ENCODE data around the gene AKT1. TPM values are rescaled to one million over a fixed set of nuclear protein-coding genes. Genes with fewer than 3 reads are reported as not detected.
A peak's percentile ranks its signal among the peaks of the same experiment; 100 is the strongest.

The AKT1 gene
- total RNA-seq, 4 donors from 2014 or later: 134 to 283 (median 143) TPM

DNA sequence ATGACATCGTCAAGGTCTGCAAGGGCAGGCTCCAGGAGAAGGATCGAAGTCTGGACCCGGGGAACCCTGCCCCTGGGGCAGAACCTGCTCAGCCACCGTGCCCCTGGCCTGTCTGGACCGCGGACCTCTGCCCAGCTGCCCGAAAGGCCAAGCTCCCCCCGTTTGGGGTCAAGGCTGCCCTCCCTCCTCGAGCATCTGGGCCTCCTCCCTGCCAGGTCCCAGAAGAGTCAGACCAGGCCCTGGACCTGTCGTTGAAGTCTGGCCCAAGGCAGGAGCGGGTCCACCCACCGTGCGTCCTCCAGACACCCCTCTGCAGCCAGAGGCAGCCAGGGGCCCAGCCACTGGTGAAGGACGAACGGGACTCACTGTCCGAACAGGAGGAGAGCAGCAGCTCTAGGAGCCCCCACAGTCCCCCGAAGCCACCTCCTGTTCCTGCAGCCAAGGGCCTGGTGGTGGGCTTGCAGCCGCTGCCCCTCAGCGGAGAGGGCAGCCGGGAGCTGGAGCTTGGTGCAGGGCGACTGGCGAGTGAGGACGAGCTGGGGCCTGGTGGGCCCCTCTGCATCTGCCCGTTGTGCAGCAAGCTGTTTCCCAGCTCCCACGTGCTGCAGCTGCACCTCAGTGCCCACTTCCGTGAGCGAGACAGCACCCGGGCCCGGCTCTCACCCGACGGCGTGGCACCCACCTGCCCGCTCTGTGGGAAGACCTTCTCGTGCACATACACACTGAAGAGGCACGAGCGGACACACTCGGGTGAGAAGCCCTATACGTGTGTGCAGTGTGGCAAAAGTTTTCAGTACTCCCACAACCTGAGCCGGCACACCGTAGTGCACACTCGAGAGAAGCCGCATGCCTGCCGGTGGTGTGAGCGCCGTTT is 6.2 kb upstream of the AKT1 start:
- Histone ChIP-seq H3K27me3 (no peaks in the 10 kb centered on the region), H3K9me3 (no peaks in the 10 kb centered on the region), H3K27ac (peak overlapping the region in 3 of 4 donors; percentile 89 to 98 (median 91)), H3K4me1 (peaks cover 0 to 84% (median 18%) of the 10 kb centered on the region in 3 donors), H3K4me3 (peak overlapping the region; percentile 61 to 68), H3K36me3 (no peaks in the 10 kb centered on the region)
- no peak for ATAC-seq
- 93% methylated on average over 3 of the region's 45 CpGs; no CpG with 5 or more reads in 1 of the 2 donors for WGBS, 2 donors (ENCODE audit: low coverage in 1 of 2)
- TF ChIP-seq POLR2A (IDR thresholded peaks at IDR 0.05) (no peak), POLR2AphosphoS5 (IDR thresholded peaks at IDR 0.05) (no peak), EP300 (IDR thresholded peaks at IDR 0.05) (no peak)
- TF ChIP-seq, protein P1, sequence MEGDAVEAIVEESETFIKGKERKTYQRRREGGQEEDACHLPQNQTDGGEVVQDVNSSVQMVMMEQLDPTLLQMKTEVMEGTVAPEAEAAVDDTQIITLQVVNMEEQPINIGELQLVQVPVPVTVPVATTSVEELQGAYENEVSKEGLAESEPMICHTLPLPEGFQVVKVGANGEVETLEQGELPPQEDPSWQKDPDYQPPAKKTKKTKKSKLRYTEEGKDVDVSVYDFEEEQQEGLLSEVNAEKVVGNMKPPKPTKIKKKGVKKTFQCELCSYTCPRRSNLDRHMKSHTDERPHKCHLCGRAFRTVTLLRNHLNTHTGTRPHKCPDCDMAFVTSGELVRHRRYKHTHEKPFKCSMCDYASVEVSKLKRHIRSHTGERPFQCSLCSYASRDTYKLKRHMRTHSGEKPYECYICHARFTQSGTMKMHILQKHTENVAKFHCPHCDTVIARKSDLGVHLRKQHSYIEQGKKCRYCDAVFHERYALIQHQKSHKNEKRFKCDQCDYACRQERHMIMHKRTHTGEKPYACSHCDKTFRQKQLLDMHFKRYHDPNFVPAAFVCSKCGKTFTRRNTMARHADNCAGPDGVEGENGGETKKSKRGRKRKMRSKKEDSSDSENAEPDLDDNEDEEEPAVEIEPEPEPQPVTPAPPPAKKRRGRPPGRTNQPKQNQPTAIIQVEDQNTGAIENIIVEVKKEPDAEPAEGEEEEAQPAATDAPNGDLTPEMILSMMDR (IDR thresholded peaks at IDR 0.05): no peak

DNA sequence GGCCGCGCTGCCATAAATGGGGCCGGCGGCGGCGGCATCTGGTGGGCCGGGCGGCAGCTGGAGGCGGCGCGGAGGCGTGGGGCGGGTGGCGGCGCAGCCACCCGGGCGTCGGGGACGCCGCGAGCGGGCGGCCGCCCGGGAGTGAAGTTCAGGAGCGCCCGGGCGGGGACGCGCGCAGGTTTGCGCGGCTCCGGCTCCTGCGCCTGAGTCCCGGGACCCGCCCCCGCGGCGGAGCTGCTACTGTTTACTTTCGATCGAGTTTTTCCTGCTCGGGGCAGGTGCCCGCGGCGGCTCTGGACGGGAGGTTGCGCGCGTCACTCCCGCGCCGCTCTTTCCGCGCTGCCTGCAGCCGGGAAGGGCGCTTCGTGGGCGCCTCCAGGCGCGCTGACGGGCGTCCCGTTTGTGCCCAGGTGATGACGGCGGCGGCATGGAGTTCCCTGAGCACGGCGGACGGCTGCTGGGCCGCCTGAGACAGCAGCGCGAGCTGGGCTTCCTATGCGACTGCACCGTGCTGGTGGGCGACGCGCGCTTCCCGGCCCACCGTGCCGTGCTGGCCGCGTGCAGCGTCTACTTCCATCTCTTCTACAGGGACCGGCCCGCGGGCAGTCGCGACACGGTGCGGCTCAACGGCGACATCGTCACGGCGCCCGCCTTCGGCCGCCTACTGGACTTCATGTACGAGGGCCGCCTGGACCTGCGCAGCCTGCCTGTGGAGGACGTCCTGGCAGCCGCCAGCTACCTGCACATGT is 5.4 kb upstream of the AKT1 start, which contains the start of gene ZBTB42:
ZBTB42 (plus strand) TSS at position 331 of the 749 bp plus-strand sequence; CDS start at position 428, 97 bp downstream.
- TF ChIP-seq POLR2AphosphoS5 (IDR thresholded peaks at IDR 0.05) (no peak), EP300 (IDR thresholded peaks at IDR 0.05) (no peak), POLR2A (IDR thresholded peaks at IDR 0.05) (peak; percentile 32 to 47)
- TF ChIP-seq, protein P1 (IDR thresholded peaks at IDR 0.05): peak in 1 of 4 experiments; percentile 22
- no peak for ATAC-seq
- Histone ChIP-seq H3K27me3 (no peaks in the 10 kb centered on the region), H3K36me3 (no peaks in the 10 kb centered on the region), H3K27ac (peak within 1 kb of the TSS; percentile 89 to 98 (median 94)), H3K9me3 (no peaks in the 10 kb centered on the region), H3K4me1 (peaks cover 0 to 90% (median 21%) of the 10 kb centered on the region in 3 donors), H3K4me3 (peak within 1 kb of the TSS; percentile 61 to 68)
- 0% methylated on average over 5 of the region's 105 CpGs; no CpG with 5 or more reads in 1 of the 2 donors for WGBS, 2 donors (ENCODE audit: low coverage in 1 of 2)

DNA sequence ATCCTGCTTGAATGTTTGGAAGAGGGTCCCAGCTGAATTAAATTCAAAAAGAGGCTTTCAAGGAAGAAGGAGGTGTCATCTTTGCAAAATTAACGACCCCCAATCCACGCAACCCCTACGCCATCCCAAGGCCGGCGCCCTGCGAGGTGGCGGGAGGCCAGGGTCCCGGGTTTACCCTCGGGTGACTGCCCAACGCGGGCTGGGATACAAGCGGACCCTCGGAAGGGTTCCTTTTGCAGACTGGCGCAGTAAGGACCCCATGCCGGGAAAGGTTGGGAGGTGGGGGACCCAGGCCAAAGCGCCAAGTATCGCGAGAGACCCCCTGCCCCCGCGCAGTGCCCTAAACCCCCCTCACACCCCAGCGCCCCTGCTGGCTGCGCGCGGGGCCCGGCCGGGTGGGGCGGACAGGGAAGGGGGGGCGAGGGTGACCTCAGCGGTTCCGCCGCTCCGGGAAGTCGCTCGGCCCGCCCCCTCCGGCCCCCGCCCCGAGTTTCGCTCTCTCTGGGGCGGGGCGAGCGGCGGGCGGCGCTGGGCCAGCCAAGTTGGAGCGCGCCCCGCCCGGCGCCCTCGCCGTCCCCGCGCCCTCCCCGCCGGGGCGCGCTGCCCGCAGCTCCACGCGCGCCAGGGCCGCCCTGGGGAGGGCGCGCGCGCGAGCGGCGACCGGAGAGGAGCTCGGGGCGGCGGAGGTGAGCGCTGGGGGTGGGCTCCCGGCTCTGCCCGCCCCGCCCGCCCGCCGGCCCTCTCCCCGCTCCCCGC is 4.6 kb upstream of the AKT1 start:
- no peaks in the 10 kb centered on the region for H3K9me3 ChIP-seq
- ATAC-seq: peak; percentile 85
- 4% methylated on average over 12 of the region's 83 CpGs; no CpG with 5 or more reads in 1 of the 2 donors for WGBS, 2 donors (ENCODE audit: low coverage in 1 of 2)
- TF ChIP-seq EP300 (IDR thresholded peaks at IDR 0.05): no peak
- TF ChIP-seq, protein P1 (IDR thresholded peaks at IDR 0.05): peak in 3 of 4 experiments; percentile 49 to 67 (median 55)
- TF ChIP-seq POLR2AphosphoS5 (IDR thresholded peaks at IDR 0.05): peak; percentile 81
- peak in 1 of 2 donors; percentile 47 for TF ChIP-seq POLR2A (IDR thresholded peaks at IDR 0.05)
- H3K4me1 ChIP-seq: peaks cover 0 to 84% (median 22%) of the 10 kb centered on the region in 3 donors
- peak overlapping the region; percentile 89 to 98 (median 94) for H3K27ac ChIP-seq
- H3K36me3 ChIP-seq: no peaks in the 10 kb centered on the region
- H3K27me3 ChIP-seq: no peaks in the 10 kb centered on the region
- peak overlapping the region; percentile 61 to 68 for H3K4me3 ChIP-seq

DNA sequence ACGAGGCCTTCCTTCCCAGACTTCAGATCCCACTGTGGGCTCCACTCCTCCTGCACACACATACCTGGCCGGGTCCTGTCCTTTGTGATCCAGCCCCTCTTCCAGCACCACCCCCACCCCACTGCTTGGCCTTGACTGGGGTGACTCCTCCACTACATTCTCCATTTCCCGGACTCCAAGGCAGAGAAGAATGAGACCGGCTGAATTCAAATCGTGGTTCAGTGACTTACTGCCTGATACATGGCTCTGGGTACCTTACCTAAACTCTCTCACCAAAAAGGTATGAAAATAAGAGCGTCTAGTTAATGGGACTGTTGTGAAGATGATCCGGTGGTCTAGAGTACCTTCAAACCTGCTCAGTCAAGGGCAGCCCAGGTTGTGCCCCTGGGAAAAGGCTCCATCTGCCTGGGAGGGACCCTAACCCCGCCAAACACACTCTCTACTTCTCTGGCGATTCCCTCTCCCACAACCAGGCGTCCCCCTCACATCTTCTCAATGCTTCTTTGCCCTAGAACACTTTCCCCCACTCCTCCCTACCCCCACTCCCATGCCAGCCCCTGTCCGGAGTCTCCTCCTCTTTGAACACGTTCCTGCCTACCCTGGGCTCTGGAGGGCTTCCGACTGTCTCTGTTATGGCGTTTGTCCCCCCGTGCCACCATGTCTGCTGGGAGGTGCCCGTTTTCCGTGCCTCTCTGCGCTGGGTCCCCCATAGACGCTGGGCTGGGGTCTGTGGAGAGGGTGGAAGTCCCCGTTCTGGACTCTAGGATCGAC is 3.9 kb upstream of the AKT1 start:
- Histone ChIP-seq H3K4me3 (peak overlapping the region; percentile 49 to 68), H3K9me3 (no peaks in the 10 kb centered on the region), H3K4me1 (peaks cover 0 to 81% (median 24%) of the 10 kb centered on the region in 3 donors), H3K27ac (peak overlapping the region; percentile 89 to 98 (median 94)), H3K36me3 (no peaks in the 10 kb centered on the region), H3K27me3 (no peaks in the 10 kb centered on the region)
- WGBS, 2 donors (ENCODE audit: low coverage in 1 of 2): 33 to 37% methylated on average over 7 to 13 of the region's 21 CpGs
- no peak for ATAC-seq
- TF ChIP-seq EP300 (IDR thresholded peaks at IDR 0.05) (no peak), POLR2A (IDR thresholded peaks at IDR 0.05) (no peak), POLR2AphosphoS5 (IDR thresholded peaks at IDR 0.05) (no peak)
- TF ChIP-seq, protein P1 (IDR thresholded peaks at IDR 0.05): peak in 2 of 4 experiments; percentile 27 to 36

All from gastroesophageal sphincter (tissue), 4 donors.